GM21381 (cell line): ENCODE measurements around the gene MUC13.
"Not testable (repeated sequence)": the region's sequence is repeated elsewhere in the genome, so short reads cannot be mapped to it uniquely, and the experiment has no call there.

Experiments used
- ATAC-seq: cut with Tn5 transposase; IDR thresholded peaks from one replicate; pipeline ENCODE4 v1.9.1; 2021; ENCODE audit warnings: mild to moderate bottlenecking, moderate library complexity; ENCODE audit not compliant: unreplicated experiment

The MUC13 gene, protein sequence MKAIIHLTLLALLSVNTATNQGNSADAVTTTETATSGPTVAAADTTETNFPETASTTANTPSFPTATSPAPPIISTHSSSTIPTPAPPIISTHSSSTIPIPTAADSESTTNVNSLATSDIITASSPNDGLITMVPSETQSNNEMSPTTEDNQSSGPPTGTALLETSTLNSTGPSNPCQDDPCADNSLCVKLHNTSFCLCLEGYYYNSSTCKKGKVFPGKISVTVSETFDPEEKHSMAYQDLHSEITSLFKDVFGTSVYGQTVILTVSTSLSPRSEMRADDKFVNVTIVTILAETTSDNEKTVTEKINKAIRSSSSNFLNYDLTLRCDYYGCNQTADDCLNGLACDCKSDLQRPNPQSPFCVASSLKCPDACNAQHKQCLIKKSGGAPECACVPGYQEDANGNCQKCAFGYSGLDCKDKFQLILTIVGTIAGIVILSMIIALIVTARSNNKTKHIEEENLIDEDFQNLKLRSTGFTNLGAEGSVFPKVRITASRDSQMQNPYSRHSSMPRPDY

DNA sequence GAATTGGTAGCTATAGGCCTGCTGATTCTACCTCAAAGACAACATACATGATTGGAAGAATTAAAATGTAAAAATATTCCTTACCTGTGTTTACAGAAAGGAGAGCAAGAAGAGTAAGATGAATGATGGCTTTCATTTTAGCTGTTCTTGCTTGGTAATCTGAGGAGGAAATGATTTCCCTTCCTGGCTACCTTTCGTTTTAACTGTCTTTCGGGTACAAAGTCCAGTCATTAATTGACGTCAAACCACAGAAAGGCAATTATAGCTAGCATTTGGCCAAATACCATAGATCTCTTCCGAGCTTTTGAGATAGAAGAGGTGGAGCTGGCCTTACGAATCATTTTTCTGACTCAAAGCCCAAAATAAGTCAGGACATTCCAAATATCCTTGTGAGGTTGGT, at the start of gene MUC13:
MUC13 (minus strand) TSS at position 175 of the 400 bp plus-strand sequence; CDS start at position 136, 39 bp downstream.
- ATAC-seq = no peak

DNA sequence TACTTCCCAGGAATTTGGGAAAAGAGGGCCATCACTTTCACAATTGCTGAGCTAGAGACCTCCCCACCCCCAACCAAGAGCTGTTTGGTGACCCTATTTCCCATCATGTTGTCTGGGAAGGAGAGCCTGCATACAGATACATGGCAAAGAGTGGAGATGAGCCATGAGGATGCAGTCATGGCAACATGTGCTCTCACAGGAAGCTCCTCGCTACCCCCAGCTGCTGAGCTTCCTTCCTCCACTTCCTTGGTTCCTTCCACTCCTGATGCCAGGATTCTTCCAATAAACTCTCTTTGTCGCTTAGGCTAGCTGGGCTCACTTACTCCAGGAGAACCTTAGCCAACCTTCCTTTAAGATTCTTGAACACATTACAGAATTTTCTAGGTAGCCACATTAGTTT, 48.3 kb upstream of the MUC13 start:
- ATAC-seq = no peak

DNA sequence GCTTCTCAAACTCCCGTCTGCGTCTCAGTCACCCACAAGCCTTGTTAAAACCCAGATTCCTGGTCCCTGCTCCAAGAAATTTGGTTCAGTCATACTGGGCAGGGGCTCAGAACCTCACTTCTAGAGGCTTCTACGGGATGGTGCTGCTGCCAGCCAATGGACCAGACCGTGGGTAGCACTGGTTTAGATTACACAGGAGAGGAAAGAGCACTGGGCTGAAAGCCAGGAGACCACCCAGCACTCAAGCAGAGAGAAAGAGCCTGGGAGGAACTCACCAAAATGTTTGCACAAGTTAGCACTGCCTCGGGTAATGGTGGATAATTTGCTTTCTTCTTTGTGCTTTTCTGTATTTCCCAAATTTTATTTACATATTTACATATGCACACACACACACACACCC, 46.9 kb upstream of the MUC13 start:
- ATAC-seq = no peak

DNA sequence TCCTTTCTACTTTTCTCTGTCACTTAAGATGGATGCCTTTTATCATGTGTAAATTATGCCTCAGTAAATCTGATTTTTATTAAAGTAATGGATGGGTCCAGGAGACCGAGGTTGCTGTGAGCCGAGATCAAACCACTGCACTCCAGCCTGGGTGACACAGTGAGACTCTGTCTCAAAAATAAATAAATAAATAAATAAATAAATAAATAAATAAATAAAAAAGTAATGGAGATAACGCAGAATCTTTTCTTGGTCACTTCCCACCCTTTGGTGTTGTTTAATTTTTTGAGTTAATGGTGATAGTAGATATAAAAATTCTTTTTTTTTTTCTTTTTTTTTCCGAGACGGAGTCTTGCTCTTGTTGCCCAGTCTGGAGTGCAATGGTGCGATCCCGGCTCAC, 44.1 kb upstream of the MUC13 start:
- no peak for ATAC-seq

DNA sequence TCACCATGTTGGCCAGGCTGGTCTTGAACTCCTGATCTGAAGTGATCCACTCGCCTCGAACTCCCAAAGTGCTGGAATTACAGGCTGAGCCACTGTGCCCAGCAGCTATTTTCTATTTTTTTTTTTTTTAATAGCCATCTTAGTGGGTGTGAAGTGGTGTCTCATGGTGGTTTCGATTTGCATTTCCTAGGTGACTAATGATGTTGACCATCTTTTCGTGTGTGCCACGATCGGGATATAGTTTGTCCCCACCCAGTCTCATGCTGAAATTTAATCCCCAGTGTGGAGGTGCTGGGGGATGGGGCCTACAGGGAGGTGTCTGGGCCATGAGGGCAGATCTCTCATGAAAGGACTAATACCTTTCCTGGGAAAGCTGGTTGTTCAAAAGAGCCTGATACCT, 41.8 kb upstream of the MUC13 start:
- ATAC-seq = no peak

DNA sequence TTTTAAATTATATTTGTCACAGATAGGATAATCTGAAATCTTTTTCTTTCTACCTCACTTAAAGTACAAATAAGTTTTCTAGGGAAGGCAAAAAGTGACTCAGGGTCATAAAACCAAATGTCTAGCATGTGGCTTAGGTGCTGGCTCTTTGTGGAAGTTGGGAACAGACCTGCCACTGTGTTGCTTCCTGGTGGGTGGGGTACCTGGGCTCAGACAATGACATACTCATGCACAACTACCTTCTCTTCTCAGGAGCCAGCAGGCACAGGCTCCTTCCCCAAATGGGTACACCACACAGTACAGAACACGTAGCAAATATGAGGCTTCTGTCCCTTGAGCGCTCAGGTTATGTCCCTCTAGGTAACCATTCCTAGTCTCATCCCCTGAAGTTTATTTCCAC, 40.1 kb upstream of the MUC13 start:
- no peak for ATAC-seq

DNA sequence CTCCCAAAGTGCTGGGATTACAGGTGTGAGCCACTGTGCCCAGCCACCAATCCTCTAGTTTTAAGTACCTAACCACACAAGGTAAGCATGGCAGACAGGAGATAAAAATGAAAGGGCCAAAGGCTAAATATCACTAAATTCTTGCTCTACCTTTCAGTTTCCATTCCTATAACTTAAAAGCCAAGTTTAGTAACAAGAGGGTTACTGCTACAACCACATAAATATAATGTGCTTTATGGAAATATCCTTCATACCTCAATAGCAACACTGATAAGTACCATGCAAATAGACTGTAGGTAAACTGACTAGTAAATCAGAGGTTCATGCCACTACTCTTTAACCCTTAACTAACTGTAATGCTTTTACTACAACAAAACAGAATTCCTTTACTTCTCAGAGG, 38.7 kb upstream of the MUC13 start:
- no peak for ATAC-seq

DNA sequence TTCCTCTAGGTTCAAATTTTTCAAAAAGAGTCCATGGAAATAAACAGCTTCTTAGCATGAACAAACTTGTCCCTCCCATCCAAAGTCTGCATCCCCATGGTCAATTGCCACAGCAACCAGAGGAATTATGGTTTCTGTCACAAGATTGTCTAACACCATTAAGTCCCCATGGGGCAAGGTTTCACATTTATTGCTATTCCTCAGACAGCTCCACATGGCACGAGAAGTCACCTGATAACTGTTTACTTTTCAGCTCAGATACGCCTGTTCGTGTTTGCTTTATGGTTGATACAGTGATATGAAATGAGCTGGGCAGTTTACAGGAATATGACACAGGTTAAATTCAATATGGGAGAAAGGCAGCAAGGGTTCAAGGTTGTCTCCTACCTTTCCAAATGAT, 37.9 kb upstream of the MUC13 start:
- no peak for ATAC-seq

DNA sequence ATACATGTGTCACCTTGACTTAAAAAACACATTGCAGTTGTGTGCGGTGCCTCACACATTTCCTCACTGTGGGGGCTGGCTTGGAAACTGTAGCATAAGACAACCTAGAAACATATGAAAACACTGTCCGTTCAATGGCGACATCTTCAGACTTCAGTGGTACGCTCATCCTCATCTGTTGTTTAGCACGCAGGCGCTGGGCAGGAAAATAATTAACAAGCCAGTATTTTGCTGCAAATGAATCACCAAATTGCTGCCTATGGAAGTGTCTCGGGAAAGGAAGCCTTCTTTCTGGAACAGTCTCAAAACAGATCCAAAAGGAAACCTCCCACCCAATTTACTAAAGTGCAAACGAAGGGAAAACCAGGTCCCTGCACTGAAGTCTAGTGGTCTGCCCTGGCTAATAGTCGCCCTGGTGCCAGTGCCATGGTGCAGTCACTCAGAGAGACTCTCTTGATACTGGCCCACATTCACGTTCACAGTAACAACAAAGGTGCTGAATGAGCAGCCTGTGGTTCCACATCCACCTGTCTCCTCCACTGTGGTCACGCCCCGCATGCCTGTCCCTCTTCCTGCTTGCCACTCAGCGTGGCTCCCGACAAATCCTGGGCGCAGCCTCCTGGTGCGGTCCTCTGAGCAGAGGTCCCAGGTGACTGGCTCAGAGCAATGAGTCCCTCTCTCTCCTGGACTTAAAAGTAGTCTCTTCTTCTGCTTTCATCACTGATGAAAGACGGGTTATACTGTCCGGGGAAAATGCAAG, 35.6 kb upstream of the MUC13 start:
- no peak for ATAC-seq

DNA sequence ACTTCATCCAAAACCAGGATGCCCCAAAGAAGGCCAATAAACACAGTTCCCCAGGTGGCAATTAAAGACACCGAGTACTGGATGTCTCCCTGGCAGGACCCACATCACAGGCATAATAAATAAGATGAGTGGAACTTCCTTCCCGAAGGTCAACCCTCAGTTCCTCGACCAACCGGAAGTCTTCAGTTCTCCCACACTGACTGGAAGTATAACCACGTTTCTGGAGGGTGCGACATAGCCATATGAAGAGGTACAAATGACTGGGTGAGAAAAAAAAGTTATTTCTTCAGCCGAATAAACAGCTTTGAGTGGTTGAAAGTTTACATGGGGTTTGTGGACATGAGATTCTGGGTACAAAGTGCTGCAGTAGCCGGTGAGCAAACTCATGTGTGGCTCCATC, 34.6 kb upstream of the MUC13 start:
- ATAC-seq = no peak

DNA sequence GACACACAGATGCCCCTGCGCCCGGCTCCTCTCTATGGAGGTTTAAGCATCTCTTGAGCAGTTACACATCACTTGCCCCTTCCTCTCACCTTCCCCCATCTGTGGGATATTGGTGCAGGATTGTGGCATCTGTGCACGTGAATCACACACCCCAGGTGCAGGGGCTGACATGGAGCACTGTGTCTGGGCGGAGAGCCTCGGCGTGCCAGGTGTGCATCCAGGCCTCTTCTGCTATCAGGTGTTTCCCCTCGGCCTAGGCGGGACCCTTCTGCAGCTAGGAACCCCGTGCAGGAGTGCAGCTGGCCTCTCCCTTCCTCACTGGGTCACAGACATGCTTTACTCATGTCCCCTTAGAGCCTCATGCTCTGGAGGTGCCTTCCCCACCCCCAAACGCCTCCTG, 33.4 kb upstream of the MUC13 start:
- no peak for ATAC-seq

DNA sequence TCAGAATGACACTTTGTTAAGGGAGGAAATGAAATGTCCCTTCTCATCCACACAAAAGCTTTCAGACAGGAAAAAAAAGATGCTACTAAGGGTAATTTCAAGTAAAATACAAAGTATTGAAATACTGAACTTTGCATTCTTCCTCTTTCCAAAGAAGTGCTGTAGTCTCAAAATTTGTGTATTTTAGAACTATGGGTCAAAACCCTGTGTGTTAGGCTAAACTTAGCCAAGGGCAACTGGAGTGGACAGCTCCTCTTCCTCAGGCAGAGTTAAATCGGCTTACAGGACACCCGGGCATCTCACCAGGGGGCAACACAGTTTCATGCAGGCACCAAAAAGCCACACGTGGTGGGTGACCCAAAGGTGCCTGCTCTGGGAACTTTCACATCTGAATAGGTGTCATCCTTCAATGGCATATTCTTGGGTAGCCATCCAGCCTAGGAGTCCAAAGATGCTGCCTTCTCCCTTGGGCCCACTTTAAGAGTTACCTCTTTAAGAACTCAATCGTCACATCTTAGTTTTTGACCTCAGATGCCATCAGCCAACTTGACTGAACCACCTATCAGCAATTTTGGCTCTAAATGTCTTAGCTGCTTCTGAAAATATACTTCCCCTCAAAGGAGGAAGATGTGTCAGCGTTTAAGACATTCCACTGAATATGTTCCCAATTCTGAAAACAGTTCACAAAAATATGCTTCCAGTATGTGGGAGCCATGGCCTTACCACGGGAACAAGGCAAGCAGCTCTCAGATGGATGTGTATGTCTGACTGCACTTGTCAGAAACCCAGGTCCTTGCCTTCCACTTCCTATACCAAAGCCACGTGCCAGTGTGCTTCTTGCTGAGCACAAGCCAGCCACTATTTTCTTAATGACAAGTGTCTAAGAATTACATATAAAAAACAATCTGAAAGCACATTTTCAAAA, 32.2 kb upstream of the MUC13 start:
- no peak for ATAC-seq

DNA sequence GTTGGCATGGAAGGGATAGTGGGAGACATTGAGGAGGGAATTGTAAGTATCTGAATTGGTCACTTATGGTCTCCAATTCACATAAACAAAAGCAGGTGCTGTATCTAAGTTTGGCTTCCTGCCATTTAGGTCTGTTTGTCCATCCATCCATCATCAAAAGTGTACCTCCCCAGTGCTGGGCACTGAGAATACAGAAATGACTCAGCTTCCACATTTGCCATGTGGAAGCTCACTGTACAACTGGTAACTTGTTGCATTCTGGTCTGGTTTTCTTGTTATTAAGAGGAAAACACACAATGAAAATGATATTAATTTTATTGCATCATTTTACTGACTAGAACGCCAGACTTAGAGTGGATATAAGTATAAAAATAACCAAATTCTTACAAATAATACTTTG, 30.9 kb upstream of the MUC13 start:
- no peak for ATAC-seq

DNA sequence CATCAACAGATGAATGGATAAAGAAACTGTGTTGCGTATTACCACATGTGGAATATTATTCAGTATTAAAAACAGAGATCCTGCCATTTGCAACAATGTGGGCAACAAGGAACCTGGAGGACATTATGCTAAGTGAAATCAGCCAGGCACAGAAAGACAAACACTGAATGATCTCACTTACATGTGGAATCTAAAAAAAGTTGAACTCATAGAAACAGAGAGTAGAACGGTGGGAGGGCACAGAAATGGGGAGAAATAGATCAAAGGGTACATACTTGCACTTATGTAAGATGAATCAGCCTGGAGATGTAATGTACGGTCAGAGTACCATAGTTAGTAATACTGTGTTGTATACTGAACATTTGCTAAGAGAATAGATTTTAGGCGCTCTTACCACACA, 29.8 kb upstream of the MUC13 start:
- ATAC-seq = no peak

DNA sequence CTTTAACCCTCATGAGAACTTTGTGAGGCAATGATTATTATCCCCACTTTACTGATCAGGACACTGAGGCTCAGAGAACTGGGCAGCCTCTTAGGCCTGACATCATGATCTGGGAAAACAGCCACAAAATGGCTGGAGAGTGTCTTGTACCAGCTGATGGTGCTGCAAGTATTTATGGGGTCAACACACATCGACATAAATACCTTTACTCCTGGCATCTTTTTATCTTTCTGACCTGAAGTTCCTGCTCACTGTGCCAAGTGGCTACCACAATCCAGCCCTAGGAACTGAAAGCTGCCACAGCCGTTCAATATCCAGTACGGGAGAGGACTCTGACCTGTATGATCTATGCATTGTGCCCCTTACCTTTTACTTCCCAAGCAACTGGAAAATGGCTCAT, 29.2 kb upstream of the MUC13 start:
- no peak for ATAC-seq

DNA sequence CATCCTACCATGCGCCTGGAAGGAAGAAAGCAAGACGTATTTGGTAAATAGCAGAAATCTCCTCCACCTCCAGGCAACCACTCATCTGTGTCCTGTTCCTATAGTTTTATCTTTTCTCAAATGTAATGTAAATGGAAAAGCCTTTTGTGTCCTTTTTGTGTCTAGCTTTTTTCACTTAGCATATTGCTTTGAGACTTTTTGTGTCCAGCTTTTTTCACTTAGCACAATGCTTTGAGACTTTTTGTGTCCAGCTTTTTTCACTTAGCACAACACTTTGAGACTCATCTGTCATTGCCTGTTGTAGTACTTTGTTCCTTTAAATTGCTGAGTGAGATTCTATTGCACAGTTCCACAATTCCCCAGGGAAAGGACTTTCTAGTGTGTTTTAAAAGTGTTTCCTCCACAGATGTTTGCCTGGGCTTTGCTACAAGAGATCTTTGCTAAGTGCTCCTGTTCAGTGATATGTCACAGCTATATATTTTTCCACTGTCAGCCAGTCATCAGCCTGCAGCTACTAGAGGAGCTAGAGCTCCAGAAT, 27.9 kb upstream of the MUC13 start:
- no peak for ATAC-seq

DNA sequence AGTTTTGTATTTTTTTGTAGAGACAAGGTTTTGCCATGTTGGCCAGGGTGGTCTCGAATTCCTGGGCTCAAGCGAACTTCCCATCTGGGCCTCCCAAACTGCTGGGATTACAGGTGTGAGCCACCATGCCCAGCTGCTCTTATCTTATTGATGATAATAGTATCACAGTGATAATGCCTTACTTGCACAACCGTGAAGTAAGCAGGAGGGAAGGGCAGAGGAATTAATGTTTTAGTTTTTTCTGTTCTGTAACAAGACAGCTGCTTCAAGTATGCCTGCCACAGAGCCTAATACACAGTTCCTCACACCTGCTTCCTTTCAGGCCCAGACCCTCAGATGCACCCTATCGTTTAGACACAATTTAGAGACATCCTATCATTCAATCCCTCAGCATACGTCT, 26.1 kb upstream of the MUC13 start:
- no peak for ATAC-seq

DNA sequence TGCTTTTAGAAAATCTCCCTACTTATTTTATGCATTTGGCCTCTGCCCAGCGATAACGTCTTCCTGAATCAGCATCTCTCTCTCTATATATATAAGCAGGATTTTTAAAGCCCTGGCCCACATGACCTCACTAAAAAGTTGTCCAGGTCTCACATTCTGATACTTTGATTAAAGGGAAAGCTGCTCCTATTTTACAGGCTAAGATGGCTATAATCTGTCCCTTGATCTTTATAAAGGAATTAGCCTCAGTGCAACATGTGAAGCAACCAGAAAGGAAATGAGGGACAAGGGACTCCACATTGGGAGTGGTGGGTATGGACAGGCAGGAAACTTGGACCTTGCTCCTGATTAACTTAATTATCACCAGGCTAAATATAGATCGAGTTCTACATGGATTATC, 25.6 kb upstream of the MUC13 start:
- no peak for ATAC-seq

DNA sequence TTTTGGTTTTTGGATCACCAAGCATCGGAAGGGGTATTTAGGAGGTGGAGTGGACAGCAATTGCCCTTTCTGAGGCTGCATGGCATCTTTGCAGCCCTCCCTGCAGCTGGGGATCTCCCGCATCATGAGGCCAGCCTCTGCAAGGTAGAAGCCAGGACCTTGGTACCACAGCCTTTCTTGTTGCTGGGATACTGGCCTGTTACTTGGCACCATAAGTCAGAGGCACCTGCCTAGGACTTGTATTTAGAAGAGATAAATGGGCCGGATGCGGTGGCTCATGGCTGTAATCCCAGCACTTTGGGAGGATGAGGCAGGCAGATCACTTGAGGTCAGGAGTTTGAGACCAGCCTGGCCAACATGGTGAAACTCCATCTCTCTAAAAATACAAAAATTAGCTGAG, 23.4 kb upstream of the MUC13 start:
- ATAC-seq = not testable (repeated sequence)

DNA sequence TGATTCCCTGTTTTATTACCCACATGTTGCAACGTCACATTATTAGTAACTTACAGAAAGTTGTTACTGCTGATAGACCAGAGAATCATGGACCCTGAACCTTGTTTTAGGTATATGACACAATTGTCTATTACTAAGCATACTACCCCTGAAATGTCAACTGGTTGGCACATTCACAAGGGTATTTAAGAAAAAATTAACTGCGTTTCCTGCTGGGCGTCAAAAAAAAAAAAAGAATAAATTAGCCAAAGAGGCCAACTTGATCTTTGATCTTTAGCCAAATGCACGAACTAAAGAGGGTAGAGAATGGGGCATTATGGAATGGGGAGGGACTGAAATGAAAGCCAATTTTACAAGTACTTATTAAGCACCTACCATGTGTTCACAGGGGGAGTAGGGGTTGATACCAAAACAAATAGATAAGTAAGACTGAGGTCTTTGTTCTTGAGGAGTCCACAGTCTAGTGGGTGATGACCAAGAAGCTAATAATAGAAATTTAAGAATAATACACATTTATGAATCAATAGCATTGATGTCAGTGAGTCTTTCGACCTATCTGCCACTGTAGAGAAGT, 17.8 kb upstream of the MUC13 start:
- ATAC-seq = no peak
